K562 (cell line): ENCODE data around the gene DHRS3. TPM values are rescaled to one million over a fixed set of nuclear protein-coding genes. Genes with fewer than 3 reads are reported as not detected.

Experiments
- ATAC-seq: fragments of 200-7000 bp; cut with Tn5 transposase; 3 replicates; pipeline ENCODE4 v1.9.1; 2020; ENCODE audit warnings: moderate library complexity
- BruUV-seq: library from RNA; stranded (reverse); fragments of 400-500 nt; replicated peaks from 2 replicates; lab custom pipeline; 2021; lab: Mats Ljungman, UMichigan
- CTCF ChIA-PET: fragments of 300-600 bp; formaldehyde crosslinking; extraction: SDS; loops from one replicate; lab custom pipeline; 2021; ENCODE audit warnings: low intra/inter-chr PET ratio; lab: Yijun Ruan, JAX
- POLR2A ChIA-PET: fragments of 300-600, 350-650 bp; sonication (Branson Sonifier 250); formaldehyde crosslinking; extraction: SDS; loops from one replicate; lab custom pipeline; 2021; ENCODE audit warnings: antibody characterized with exemption, inconsistent platforms; lab: Yijun Ruan, JAX
- DNase-seq, 4 experiments: peaks; one replicate each; pipeline versions ENCODE4 v3.0.0 to v3.0.0-alpha.2; 2011 to 2018; ENCODE audit warnings: low spot score in 3 of 4, mixed read lengths in 3 of 4; ENCODE audit errors: extremely low read depth in 1 of 4
- FAIRE-seq: peaks from 2 replicates; lab custom pipeline; 2011; peaks lifted over from hg19 to GRCh38; lab: Jason Lieb, UNC
- H2AFZ ChIP-seq: 2 replicates; pipeline ENCODE4 v1.6.0; 2011; ENCODE audit warnings: low read depth, low read length, control low read depth, inconsistent platforms
- H3K27ac ChIP-seq: fragments of 200-600 bp; 3 replicates; pipeline ENCODE4 v1.8.0; 2011; ENCODE audit warnings: low read depth, mild to moderate bottlenecking, control low read depth, inconsistent platforms, low read length, moderate library complexity, mixed read lengths; ENCODE audit errors: extremely low read depth
- H3K27me3 ChIP-seq, 2 experiments: fragments of 300-600 bp in 1 of 2; 2 replicates in 1 of 2; 3 replicates in 1 of 2; pipeline versions ENCODE4 v1.6.0 to v1.8.0; 2011; ENCODE audit warnings: inconsistent platforms in 2 of 2, low read length in 2 of 2, mild to moderate bottlenecking in 1 of 2, mixed read lengths in 1 of 2, moderate library complexity in 1 of 2; ENCODE audit not compliant: control insufficient read depth in 2 of 2, insufficient read depth in 2 of 2
- H3K36me3 ChIP-seq: fragments of 300-600 bp; 3 replicates; pipeline ENCODE4 v1.8.0; 2011; ENCODE audit warnings: mild to moderate bottlenecking, low read length, inconsistent platforms; ENCODE audit not compliant: control insufficient read depth, insufficient read depth
- H3K4me1 ChIP-seq, 2 experiments: fragments of 200-600 bp in 1 of 2; replicated peaks in 1 of 2; 2 replicates in 1 of 2; 3 replicates in 1 of 2; pipeline versions ENCODE4 v1.5.1 to v1.8.0; 2011; ENCODE audit warnings: inconsistent platforms in 2 of 2, low read length in 2 of 2, mild to moderate bottlenecking in 1 of 2, mixed read lengths in 1 of 2, moderate library complexity in 1 of 2; ENCODE audit not compliant: control insufficient read depth in 2 of 2, insufficient read depth in 2 of 2
- H3K4me2 ChIP-seq: 2 replicates; pipeline ENCODE4 v1.6.1; 2011; ENCODE audit warnings: low read length, control low read depth, inconsistent platforms, mixed read lengths; ENCODE audit not compliant: insufficient read depth
- H3K4me3 ChIP-seq: fragments of 200-600 bp; sonication (generic), shearing (Covaris generic); 2 replicates; pipeline ENCODE4 v1.5.1; 2016; ENCODE audit warnings: control low read depth, inconsistent platforms
- H3K79me2 ChIP-seq: fragments of 200-600 bp; 3 replicates; pipeline ENCODE4 v1.8.0; 2011; ENCODE audit warnings: low read length, inconsistent platforms; ENCODE audit not compliant: control insufficient read depth, insufficient read depth
- H3K9ac ChIP-seq, 2 experiments: 2 replicates each; pipeline versions ENCODE4 v1.6.0 to v1.6.1; 2011; ENCODE audit warnings: low read depth in 2 of 2, low read length in 2 of 2, control low read depth in 1 of 2, inconsistent platforms in 1 of 2, mild to moderate bottlenecking in 1 of 2, mixed read lengths in 1 of 2; ENCODE audit not compliant: insufficient read depth in 1 of 2
- H3K9me1 ChIP-seq: one replicate; pipeline ENCODE4 v1.6.0; 2011; ENCODE audit warnings: inconsistent platforms, mild to moderate bottlenecking, low read length, moderate library complexity; ENCODE audit not compliant: control insufficient read depth, insufficient read depth
- H3K9me3 ChIP-seq: replicated peaks from 2 replicates; pipeline ENCODE4 v1.5.1; 2011; ENCODE audit warnings: low read depth, low read length, inconsistent platforms; ENCODE audit not compliant: control insufficient read depth, insufficient read depth
- H4K20me1 ChIP-seq: replicated peaks from 2 replicates; pipeline ENCODE4 v1.6.1; 2011; ENCODE audit warnings: low read length, inconsistent platforms, mixed read lengths; ENCODE audit not compliant: control insufficient read depth, insufficient read depth
- ADNP ChIP-seq: fragments of 200-800 bp; sonication (Bioruptor generic); IDR thresholded peaks from 2 replicates; pipeline ENCODE4 v1.6.1; 2016; ENCODE audit warnings: missing genetic modification characterization, missing compliant biosample characterization
- ARHGAP35 ChIP-seq: fragments of 450-650 bp; IDR thresholded peaks from 2 replicates; pipeline ENCODE4 v1.6.1; 2018; ENCODE audit not compliant: partially characterized antibody
- ARID3B ChIP-seq: fragments of 250-450 bp; sonication (Bioruptor Pico); IDR thresholded peaks from 2 replicates; pipeline ENCODE4 v1.4.0; 2020; ENCODE audit warnings: borderline replicate concordance
- BHLHE40 ChIP-seq: IDR thresholded peaks from 2 replicates; pipeline ENCODE4 v1.6.1; 2011; ENCODE audit warnings: low read length, improper control_type of control experiment
- CEBPB ChIP-seq: fragments of 450-650 bp; IDR thresholded peaks from 2 replicates; pipeline ENCODE4 v1.6.1; 2016; ENCODE audit warnings: missing genetic modification characterization, missing compliant biosample characterization
- E2F5 ChIP-seq: sonication (generic); formaldehyde crosslinking; IDR thresholded peaks from 2 replicates; pipeline ENCODE4 v1.8.0; 2022; ENCODE audit warnings: mild to moderate bottlenecking, missing genetic modification reagents
- EP300 ChIP-seq: IDR thresholded peaks from 2 replicates; pipeline ENCODE4 v1.6.1; 2012; ENCODE audit warnings: low read length, improper control_type of control experiment
- HNRNPLL ChIP-seq: fragments of 200-400 bp; formaldehyde crosslinking; IDR thresholded peaks from 2 replicates; pipeline ENCODE4 v1.6.1; 2017; ENCODE audit warnings: low read length, low read depth, mild to moderate bottlenecking; ENCODE audit not compliant: poor library complexity, severe bottlenecking
- KAT8 ChIP-seq: fragments of 450-650 bp; IDR thresholded peaks from 2 replicates; pipeline ENCODE4 v1.6.1; 2016; ENCODE audit warnings: low read depth, mild to moderate bottlenecking
- KLF13 ChIP-seq: fragments of 450-650 bp; IDR thresholded peaks from 2 replicates; pipeline ENCODE4 v1.6.1; 2016; ENCODE audit warnings: missing genetic modification characterization, low read depth, mild to moderate bottlenecking, missing compliant biosample characterization, moderate library complexity, borderline replicate concordance
- MEF2D ChIP-seq: conservative IDR thresholded peaks from 2 replicates; pipeline ENCODE4 v1.6.1; 2016; ENCODE audit warnings: low read depth, missing genetic modification characterization, missing compliant biosample characterization
- NFATC3 ChIP-seq: fragments of 450-650 bp; IDR thresholded peaks from 2 replicates; pipeline ENCODE4 v1.6.1; 2017; ENCODE audit warnings: mild to moderate bottlenecking
- NR1H2 ChIP-seq: sonication (generic); formaldehyde crosslinking; IDR thresholded peaks from 2 replicates; pipeline ENCODE4 v1.4.0; 2020; ENCODE audit warnings: mild to moderate bottlenecking, missing genetic modification reagents
- NR2C2 ChIP-seq, 2 experiments: fragments of 200-800 bp in 1 of 2; sonication (Bioruptor generic) in 1 of 2; sonication (generic) in 1 of 2; formaldehyde crosslinking in 1 of 2; IDR thresholded peaks; 2 replicates each; pipeline versions ENCODE4 v1.6.1 to v1.8.0; 2016 to 2022; ENCODE audit warnings: mild to moderate bottlenecking in 1 of 2, missing compliant biosample characterization in 1 of 2, missing genetic modification characterization in 1 of 2, missing genetic modification reagents in 1 of 2
- NR3C1 ChIP-seq: sonication (generic); formaldehyde crosslinking; IDR thresholded peaks from 2 replicates; pipeline ENCODE4 v1.8.1; 2022; ENCODE audit warnings: missing genetic modification reagents
- PREB ChIP-seq: sonication (generic); formaldehyde crosslinking; IDR thresholded peaks from 2 replicates; pipeline ENCODE4 v1.8.1; 2023; ENCODE audit warnings: mild to moderate bottlenecking, missing genetic modification reagents
- RBM15 ChIP-seq: fragments of 200-400 bp; formaldehyde crosslinking; IDR thresholded peaks from 2 replicates; pipeline ENCODE4 v1.6.1; 2018; ENCODE audit warnings: mild to moderate bottlenecking, low read length, moderate library complexity; ENCODE audit not compliant: insufficient read depth
- SRSF7 ChIP-seq: fragments of 200-400 bp; formaldehyde crosslinking; optimal IDR thresholded peaks from 2 replicates; pipeline ENCODE3; 2017; ENCODE audit warnings: mild to moderate bottlenecking, low read depth, low read length
- ZNF41 ChIP-seq: fragments of 250-450 bp; sonication (Bioruptor Pico); conservative IDR thresholded peaks from 2 replicates; pipeline ENCODE4 v1.4.0; 2020; ENCODE audit warnings: mild to moderate bottlenecking
- ZNF584 ChIP-seq: fragments of 200-800 bp; sonication (Bioruptor generic); IDR thresholded peaks from 2 replicates; pipeline ENCODE4 v1.6.1; 2016; ENCODE audit warnings: low read depth, mild to moderate bottlenecking, missing genetic modification characterization, missing compliant biosample characterization
- ZNF707 ChIP-seq: fragments of 250-450 bp; sonication (Bioruptor Pico); conservative IDR thresholded peaks from 2 replicates; pipeline ENCODE4 v1.8.0; 2022; ENCODE audit warnings: inconsistent platforms, mild to moderate bottlenecking, moderate library complexity
- ZNF717 ChIP-seq: fragments of 250-450 bp; sonication (Bioruptor Pico); IDR thresholded peaks from 2 replicates; pipeline ENCODE4 v1.5.0; 2021
- WGBS: fragments of 100-300 bp; shearing (Covaris generic); methylation state at CpG from one replicate; pipeline ENCODE4 v1.1.6; 2016; ENCODE audit warnings: low coverage, mixed read lengths; ENCODE audit not compliant: insufficient coverage; ENCODE audit errors: missing lambda C conversion rate; 5-methylcytosine and 5-hydroxymethylcytosine counted together
- in situ Hi-C: fragments of 300-500 bp; cut with MboI; formaldehyde crosslinking; loops from 4 replicates; pipeline ENCODE4 v1.15.0; 2018; ENCODE audit warnings: inconsistent platforms, mixed read lengths
- intact Hi-C: fragments of 100-400 bp; cut with micrococcal nuclease; formaldehyde crosslinking; loops from 2 replicates; pipeline ENCODE4 v1.14.2; 2022
- polyA plus RNA-seq, 8 experiments: library from polyadenylated mRNA; depleted of rRNA in 4 of 8; stranded (reverse) in 5 of 8; unstranded in 3 of 8; fragments of >200 nt; fragmentation: Nextera tagmentation in 2 of 8; fragmentation: Illumina TruSeq in 1 of 8; extraction: Ambion mirVana in 2 of 8; extraction: Trizol in 1 of 8; gene quantifications; 2 replicates each; pipeline versions ENCODE4 v1.2.1 to v1.2.3, GENCODE V29; 2011 to 2014; ENCODE audit warnings: inconsistent platforms in 1 of 8, missing spikeins in 1 of 8
- total RNA-seq, 7 experiments: library from RNA; depleted of rRNA in 6 of 7; stranded (reverse); fragments of >200 nt in 6 of 7; fragmentation: Illumina TruSeq in 2 of 7; extraction: Trizol in 2 of 7; gene quantifications; 2 replicates each; pipeline versions ENCODE4 v1.2.1 to v1.2.3, GENCODE V29; 2011 to 2021; ENCODE audit warnings: low replicate concordance in 1 of 7

DHRS3 gene
- total and polyA plus RNA-seq, 9 of the 15 experiments (the other 6 are each of a cell fraction or from before 2014, with no cell fraction given) = 21.0 to 116 (median 58.7) TPM

GRCh38 chr1:12524266-12524665 lies 93.7 kb downstream of the DHRS3 start:
- 91% methylated on average over 2 of the region's 2 CpGs for WGBS
- Histone ChIP-seq H3K4me3 (no peak overlapping the region), H3K4me2 (no peak overlapping the region), H3K36me3 (no peaks in the 10 kb centered on the region), H3K27ac (no peak overlapping the region), H3K4me1 (peaks cover 30 to 32% of the 10 kb centered on the region in 2 experiments), H3K9me1 (no peaks in the 10 kb centered on the region), H3K27me3 (no peaks in the 10 kb centered on the region), H3K9me3 (no peaks in the 10 kb centered on the region), H3K79me2 (no peaks in the 10 kb centered on the region), H2AFZ (no peak overlapping the region), H3K9ac (no peak overlapping the region), H4K20me1 (no peaks in the 10 kb centered on the region)
- intact Hi-C loops = no loop called here
- CTCF ChIA-PET = no interaction called here
- in situ Hi-C loops = no loop called here
- POLR2A ChIA-PET = no interaction called here
- ATAC-seq (no peak), FAIRE-seq (no peak), DNase-seq (no peak)
- no TSS peak for BruUV-seq
- TF ChIP-seq NR2C2 (CRISPR knock-in tag; IDR thresholded peaks at IDR 0.05) = no peak
- TF ChIP-seq NR2C2 (tag; IDR thresholded peaks at IDR 0.05) = no peak
- 0 out of 2 replicates have a peak, but pooled peaks have one; percentile 26 for TF ChIP-seq ADNP (tag)
- TF ChIP-seq NR3C1 (CRISPR knock-in tag) = no peak
- TF ChIP-seq CEBPB (tag) = no peak
- no peak for TF ChIP-seq ARHGAP35
- TF ChIP-seq ZNF707 (CRISPR knock-in tag) = no peak
- TF ChIP-seq ARID3B (CRISPR knock-in tag) = no peak
- no peak for TF ChIP-seq ZNF717 (CRISPR knock-in tag)
- no peak for TF ChIP-seq MEF2D
- no peak for TF ChIP-seq ZNF41
- TF ChIP-seq BHLHE40 = no peak
- TF ChIP-seq E2F5 (CRISPR knock-in tag) = no peak
- TF ChIP-seq NR1H2 (CRISPR knock-in tag) = no peak
- TF ChIP-seq RBM15 = no peak
- no peak for TF ChIP-seq SRSF7
- TF ChIP-seq PREB = no peak
- no peak for TF ChIP-seq EP300
- TF ChIP-seq KAT8 = no peak
- TF ChIP-seq KLF13 = no peak
- no peak for TF ChIP-seq ZNF584 (CRISPR knock-in tag)
- no peak for TF ChIP-seq NFATC3
- TF ChIP-seq HNRNPLL = no peak
